ENCODE results near the gene SLC9A8. TPM values are rescaled to one million over a fixed set of nuclear protein-coding genes. Genes with fewer than 3 reads are reported as not detected.
"Not testable (repeated sequence)": the region's sequence is repeated elsewhere in the genome, so short reads cannot be mapped to it uniquely, and the experiment has no call there.

Gene SLC9A8
- total RNA-seq, 1 experiment from 2014 or later = 21.4 TPM

- ChIA-PET CTCF (no interaction called here), POLR2A (ENCODE audit: unreplicated experiment) (interaction anchor here (0.6 to 0.7 kb wide), 2 partner anchors 21 to 67 kb away, joined by 3 to 7 read pairs; no protein-coding TSS in a partner anchor)
- DNase-seq = peak; percentile 91 to 100
- Histone ChIP-seq H3K27me3 (ENCODE audit: insufficient read depth, low read depth) (no peaks in the 10 kb centered on the region), H3K27ac (peak overlapping the region; percentile 96), H3K9me2 (ENCODE audit: insufficient read depth) (no peaks in the 10 kb centered on the region), H3K36me3 (ENCODE audit: low read depth) (no peaks in the 10 kb centered on the region), H2AFZ (no peak overlapping the region), H3K9me3 (ENCODE audit: insufficient read depth, low read depth) (no peaks in the 10 kb centered on the region), H3F3A (ENCODE audit: insufficient read depth, low read depth) (peaks cover 80% of the 10 kb centered on the region), H4K20me1 (ENCODE audit: insufficient read depth) (no peaks in the 10 kb centered on the region), H3K4me3 (no peak overlapping the region), H3K4me2 (peak overlapping the region; percentile 64), H3K4me1 (replicated peaks; ENCODE audit: insufficient read depth) (peaks cover 93% of the 10 kb centered on the region), H3K79me2 (ENCODE audit: low read depth) (peaks cover 25% of the 10 kb centered on the region)
- TF ChIP-seq EZH2 (IDR thresholded peaks at IDR 0.05; ENCODE audit: low read depth) = no peak
- TF ChIP-seq, protein P1, sequence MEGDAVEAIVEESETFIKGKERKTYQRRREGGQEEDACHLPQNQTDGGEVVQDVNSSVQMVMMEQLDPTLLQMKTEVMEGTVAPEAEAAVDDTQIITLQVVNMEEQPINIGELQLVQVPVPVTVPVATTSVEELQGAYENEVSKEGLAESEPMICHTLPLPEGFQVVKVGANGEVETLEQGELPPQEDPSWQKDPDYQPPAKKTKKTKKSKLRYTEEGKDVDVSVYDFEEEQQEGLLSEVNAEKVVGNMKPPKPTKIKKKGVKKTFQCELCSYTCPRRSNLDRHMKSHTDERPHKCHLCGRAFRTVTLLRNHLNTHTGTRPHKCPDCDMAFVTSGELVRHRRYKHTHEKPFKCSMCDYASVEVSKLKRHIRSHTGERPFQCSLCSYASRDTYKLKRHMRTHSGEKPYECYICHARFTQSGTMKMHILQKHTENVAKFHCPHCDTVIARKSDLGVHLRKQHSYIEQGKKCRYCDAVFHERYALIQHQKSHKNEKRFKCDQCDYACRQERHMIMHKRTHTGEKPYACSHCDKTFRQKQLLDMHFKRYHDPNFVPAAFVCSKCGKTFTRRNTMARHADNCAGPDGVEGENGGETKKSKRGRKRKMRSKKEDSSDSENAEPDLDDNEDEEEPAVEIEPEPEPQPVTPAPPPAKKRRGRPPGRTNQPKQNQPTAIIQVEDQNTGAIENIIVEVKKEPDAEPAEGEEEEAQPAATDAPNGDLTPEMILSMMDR (conservative IDR thresholded peaks at IDR 0.05) = no peak
- intact Hi-C loops (cut with micrococcal nuclease; ENCODE audit: unreplicated experiment) = loop anchor here (1.0 to 10.0 kb wide), 8 partner anchors 20 to 316 kb away; partner anchors contain the start of genes B4GALT5 and SLC9A8
- BruUV-seq (replicated peaks) = no TSS peak
These were observed 44.2 kb upstream of the SLC9A8 start for GRCh38 chr20:49768204-49769047.

- Histone ChIP-seq H2AFZ (no peak overlapping the region), H3K4me2 (peak overlapping the region; percentile 64), H3K4me1 (replicated peaks; ENCODE audit: insufficient read depth) (peaks cover 93% of the 10 kb centered on the region), H3K27ac (peak overlapping the region; percentile 96), H3K36me3 (ENCODE audit: low read depth) (peaks cover 5% of the 10 kb centered on the region; the same call in 1 of the 2 replicates), H3K4me3 (0 out of 2 replicates have a peak overlapping the region, but pooled peaks have one; percentile 1), H3K9me3 (ENCODE audit: insufficient read depth, low read depth) (no peaks in the 10 kb centered on the region), H3K79me2 (ENCODE audit: low read depth) (peaks cover 32% of the 10 kb centered on the region), H3K9me2 (ENCODE audit: insufficient read depth) (no peaks in the 10 kb centered on the region), H4K20me1 (ENCODE audit: insufficient read depth) (no peaks in the 10 kb centered on the region), H3F3A (ENCODE audit: insufficient read depth, low read depth) (peaks cover 80% of the 10 kb centered on the region), H3K27me3 (ENCODE audit: insufficient read depth, low read depth) (no peaks in the 10 kb centered on the region)
- intact Hi-C loops (cut with micrococcal nuclease; ENCODE audit: unreplicated experiment) = loop anchor here (2.0 to 10.0 kb wide), 4 partner anchors 20 to 316 kb away; partner anchors contain the start of gene B4GALT5
- TF ChIP-seq EZH2 (IDR thresholded peaks at IDR 0.05; ENCODE audit: low read depth) = no peak
- TF ChIP-seq, protein P1 (conservative IDR thresholded peaks at IDR 0.05) = 0 out of 2 replicates have a peak, but pooled peaks have one; percentile 32
- ChIA-PET CTCF (no interaction called here), POLR2A (ENCODE audit: unreplicated experiment) (no interaction called here)
- DNase-seq = no peak
- BruUV-seq (replicated peaks) = no TSS peak
These were observed 43.5 kb upstream of the SLC9A8 start for GRCh38 chr20:49769048-49769581.

- Histone ChIP-seq H3K4me2 (peak overlapping the region; percentile 64), H3K4me3 (no peak overlapping the region), H3K27me3 (ENCODE audit: insufficient read depth, low read depth) (no peaks in the 10 kb centered on the region), H4K20me1 (ENCODE audit: insufficient read depth) (no peaks in the 10 kb centered on the region), H2AFZ (no peak overlapping the region), H3K9me2 (ENCODE audit: insufficient read depth) (no peaks in the 10 kb centered on the region), H3K27ac (peak overlapping the region; percentile 96), H3K9me3 (ENCODE audit: insufficient read depth, low read depth) (no peaks in the 10 kb centered on the region), H3F3A (ENCODE audit: insufficient read depth, low read depth) (peaks cover 79% of the 10 kb centered on the region), H3K36me3 (ENCODE audit: low read depth) (peaks cover 6% of the 10 kb centered on the region; the same call in 1 of the 2 replicates), H3K79me2 (ENCODE audit: low read depth) (peaks cover 40% of the 10 kb centered on the region), H3K4me1 (replicated peaks; ENCODE audit: insufficient read depth) (peaks cover 90% of the 10 kb centered on the region)
- no peak for DNase-seq
- no TSS peak for BruUV-seq (replicated peaks)
- intact Hi-C loops (cut with micrococcal nuclease; ENCODE audit: unreplicated experiment) = loop anchor here (5.0 kb wide), 1 partner anchor 117 kb away; no protein-coding TSS in a partner anchor
- no peak for TF ChIP-seq EZH2 (IDR thresholded peaks at IDR 0.05; ENCODE audit: low read depth)
- TF ChIP-seq, protein P1 (conservative IDR thresholded peaks at IDR 0.05) = no peak
- ChIA-PET CTCF (interaction anchor here (0.5 to 0.6 kb wide), 2 partner anchors 107 to 768 kb away, joined by 3 to 7 read pairs; no protein-coding TSS in a partner anchor), POLR2A (ENCODE audit: unreplicated experiment) (interaction anchor here (0.5 to 0.8 kb wide), 2 partner anchors 82 to 425 kb away, joined by 3 to 26 read pairs; no protein-coding TSS in a partner anchor)
These were observed 42.0 kb upstream of the SLC9A8 start for GRCh38 chr20:49770634-49771033.

GRCh38 chr20:49774213-49774612 lies 38.4 kb upstream of the SLC9A8 start:
- not testable (repeated sequence) for H3K9me3 ChIP-seq (ENCODE audit: insufficient read depth, low read depth)
- intact Hi-C loops (cut with micrococcal nuclease; ENCODE audit: unreplicated experiment) = loop anchor here (5.0 kb wide), 1 partner anchor 113 kb away; no protein-coding TSS in a partner anchor
- CTCF ChIA-PET = interaction anchor here (0.7 to 1.0 kb wide), 2 partner anchors 57 to 82 kb away, joined by 3 to 6 read pairs; no protein-coding TSS in a partner anchor

More at GRCh38 chr20:49774213-49774612, 38.4 kb upstream of the SLC9A8 start:
- Histone ChIP-seq H3K79me2 (ENCODE audit: low read depth) (peaks cover 40% of the 10 kb centered on the region), H3K4me2 (peak overlapping the region; percentile 78), H3K4me3 (peak overlapping the region; percentile 52), H3F3A (ENCODE audit: insufficient read depth, low read depth) (peaks cover 75% of the 10 kb centered on the region), H3K4me1 (replicated peaks; ENCODE audit: insufficient read depth) (peaks cover 77% of the 10 kb centered on the region), H3K27ac (peak overlapping the region; percentile 96)
- H3K27me3 ChIP-seq (ENCODE audit: insufficient read depth, low read depth); H2AFZ ChIP-seq; H3K9me2 ChIP-seq (ENCODE audit: insufficient read depth); POLR2A ChIA-PET (ENCODE audit: unreplicated experiment); H4K20me1 ChIP-seq (ENCODE audit: insufficient read depth); DNase-seq; H3K36me3 ChIP-seq (ENCODE audit: low read depth); BruUV-seq (replicated peaks): not testable (repeated sequence)
